ENCODE results near the gene COL8A2.

DNA sequence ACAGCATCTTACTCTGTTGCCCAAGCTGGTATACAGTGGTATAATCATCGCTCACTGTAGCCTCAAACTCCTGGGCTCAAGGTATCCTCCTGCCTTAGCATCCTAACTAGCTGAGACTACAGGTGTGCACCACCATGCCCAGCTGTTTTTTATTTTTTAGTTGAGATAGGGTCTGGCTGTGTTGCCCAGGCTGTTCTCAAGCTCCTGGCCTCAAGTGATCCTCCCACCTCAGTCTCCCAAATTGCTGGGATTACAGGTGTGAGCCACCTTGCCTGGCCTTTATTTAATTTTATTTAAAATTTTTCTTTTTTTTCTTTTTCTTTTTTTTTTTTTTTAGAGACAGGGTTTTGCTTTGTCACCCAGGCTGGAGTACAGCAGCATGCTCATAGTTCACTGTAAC is 40.1 kb upstream of the COL8A2 start:
- no peak for TF ChIP-seq POLR2A (IDR thresholded peaks at IDR 0.05; ENCODE audit: low read length)
- no peak for TF ChIP-seq GATA1 (IDR thresholded peaks at IDR 0.05; ENCODE audit: low read depth, low read length)
